NCI-H1105 treated with DMSO at 0.1 percent for 48 hours (cell line): Measurements from ENCODE around the gene LIPG.
"Not testable (repeated sequence)": the region's sequence is repeated elsewhere in the genome, so short reads cannot be mapped to it uniquely, and the experiment has no call there.

Experiments
- DNase-seq: peaks from one replicate; lab custom pipeline; 2025; lab: John Stamatoyannopoulos, UW

The LIPG gene

DNA sequence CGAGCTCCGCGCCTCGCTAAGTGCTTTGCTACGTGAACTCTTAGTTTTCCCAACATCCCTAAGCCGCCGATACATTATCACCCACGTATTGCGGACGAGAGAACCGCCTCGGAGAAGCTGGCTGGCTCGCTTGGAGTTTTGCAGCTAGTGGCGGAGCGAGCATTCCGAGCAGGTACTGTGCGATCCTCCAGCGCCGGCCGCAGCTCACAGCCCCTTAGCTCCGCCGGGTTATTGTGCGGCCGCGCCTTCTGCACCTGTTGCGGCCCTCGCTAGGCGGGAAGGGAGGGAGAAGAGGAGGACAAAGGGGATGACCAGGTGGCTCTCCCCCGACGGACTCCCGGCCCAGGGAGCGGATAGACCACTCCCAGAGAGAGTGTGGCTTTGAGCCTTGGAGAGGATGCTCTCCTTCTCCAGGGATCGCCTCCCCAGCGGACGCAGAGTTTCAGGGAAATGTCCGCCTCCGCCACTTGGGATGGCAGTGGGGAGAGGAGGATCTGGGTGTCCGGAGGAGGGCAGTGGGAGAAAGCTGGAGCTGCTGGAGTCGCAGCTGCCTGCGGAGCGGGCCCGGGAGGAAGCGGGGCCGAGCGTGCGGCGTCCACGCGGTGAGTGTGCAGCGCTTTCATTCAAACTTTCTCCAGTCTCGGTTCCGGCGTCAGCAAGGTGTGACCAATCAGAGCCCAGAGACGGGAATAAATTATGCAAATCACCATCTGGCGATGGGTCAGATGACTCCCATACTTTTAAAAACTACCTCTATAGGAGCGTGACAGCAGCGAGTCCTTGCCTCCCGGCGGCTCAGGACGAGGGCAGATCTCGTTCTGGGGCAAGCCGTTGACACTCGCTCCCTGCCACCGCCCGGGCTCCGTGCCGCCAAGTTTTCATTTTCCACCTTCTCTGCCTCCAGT, at the start of gene LIPG:
Gene LIPG, plus strand, starts transcription at position 769 of the 905 bp plus-strand sequence. CDS start 252 bp downstream, outside the sequence.
- peak; percentile 79 for DNase-seq

DNA sequence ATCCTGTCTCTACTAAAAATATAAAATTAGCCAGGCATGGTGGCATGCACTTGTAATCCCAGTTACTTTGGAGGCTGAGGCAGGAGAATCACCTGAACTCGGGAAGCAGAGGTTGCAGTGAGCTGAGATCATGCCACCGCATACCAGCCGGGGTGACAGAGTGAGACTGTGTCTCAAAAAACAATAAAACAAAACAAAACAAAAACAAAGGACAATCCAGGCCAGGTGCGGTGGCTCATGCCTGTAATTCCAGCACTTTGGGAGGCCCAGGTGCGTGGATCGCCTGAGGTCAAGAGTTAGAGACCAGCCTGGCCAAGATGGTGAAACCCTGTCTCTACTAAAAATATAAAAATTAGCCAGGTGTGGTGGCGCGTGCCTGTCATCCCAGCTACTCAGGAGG, 49.0 kb upstream of the LIPG start:
- DNase-seq = not testable (repeated sequence)

DNA sequence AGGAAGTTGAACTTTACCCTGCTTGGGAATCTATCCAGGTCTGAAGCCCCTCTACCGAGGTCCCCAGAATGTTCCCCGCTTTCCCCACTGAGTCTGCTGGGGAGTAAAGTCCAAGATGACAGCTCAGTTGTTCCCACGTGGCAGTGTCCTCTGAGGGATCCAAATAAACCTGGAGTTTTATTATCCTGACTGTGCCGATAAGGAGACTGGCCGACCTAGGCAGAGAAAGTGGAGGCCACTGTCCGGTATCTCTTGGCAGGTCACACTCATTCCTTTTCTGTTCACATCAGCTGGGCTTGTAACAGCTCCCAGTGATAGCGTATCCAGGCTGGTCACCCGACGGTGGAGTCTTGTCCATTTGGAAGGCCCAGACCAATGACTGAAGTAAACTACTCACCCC, 47.3 kb upstream of the LIPG start:
- DNase-seq = no peak

DNA sequence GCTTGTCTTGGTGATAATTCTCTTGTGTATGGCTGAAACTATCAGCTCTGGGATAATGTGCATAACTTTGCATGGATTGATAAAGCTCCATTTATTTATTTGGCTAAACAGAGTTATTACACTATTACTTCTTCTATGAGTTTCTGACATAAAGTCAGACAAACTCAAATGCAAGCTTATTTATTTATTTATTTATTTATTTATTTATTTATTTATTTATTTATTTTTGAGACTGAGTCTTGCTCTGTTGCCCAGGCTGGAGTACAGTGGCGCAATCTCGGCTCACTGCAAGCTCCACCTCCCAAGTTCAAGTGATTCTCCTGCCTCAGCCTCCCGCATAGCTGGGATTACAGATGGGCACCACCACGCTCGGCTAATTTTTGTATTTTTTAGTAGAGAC, 46.9 kb upstream of the LIPG start:
- not testable (repeated sequence) for DNase-seq

DNA sequence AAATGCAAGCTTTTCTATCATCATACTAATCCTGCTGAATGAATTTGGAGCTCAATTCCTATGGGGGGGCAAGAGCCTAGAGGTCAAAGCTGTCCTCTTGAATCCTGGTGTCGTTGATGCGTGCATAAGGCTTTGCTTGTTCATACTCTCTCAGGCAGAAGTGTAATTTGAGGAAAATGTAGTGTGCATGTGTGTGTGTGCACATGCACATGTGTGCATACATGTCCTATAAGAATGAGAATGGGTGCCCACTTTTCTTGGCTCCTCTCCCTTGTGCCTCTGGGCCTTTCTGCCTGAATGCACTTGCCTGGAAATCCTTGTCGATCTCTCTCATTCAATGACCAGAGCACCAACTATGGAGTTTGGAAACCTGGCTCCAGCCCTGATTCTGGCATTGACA, 46.3 kb upstream of the LIPG start:
- no peak for DNase-seq

DNA sequence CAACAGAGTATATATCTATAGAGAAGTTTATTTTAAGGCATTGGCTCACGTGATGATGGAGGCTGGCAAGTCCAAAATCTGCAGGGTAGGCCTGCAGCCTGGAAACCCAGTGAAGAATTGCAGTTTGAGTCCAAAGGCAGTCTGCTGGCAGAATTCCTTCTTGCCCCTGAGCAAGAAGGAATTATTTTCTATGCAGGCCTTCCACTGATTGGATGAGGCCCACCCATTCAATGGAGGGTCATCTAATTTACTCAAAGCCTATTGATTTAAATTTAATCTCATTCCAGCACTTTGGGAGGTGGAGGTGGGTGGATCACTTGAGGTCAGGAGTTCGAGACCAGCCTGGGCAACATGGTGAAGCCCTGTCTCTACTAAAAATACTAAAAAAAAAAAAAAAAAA, 44.4 kb upstream of the LIPG start:
- DNase-seq = no peak

DNA sequence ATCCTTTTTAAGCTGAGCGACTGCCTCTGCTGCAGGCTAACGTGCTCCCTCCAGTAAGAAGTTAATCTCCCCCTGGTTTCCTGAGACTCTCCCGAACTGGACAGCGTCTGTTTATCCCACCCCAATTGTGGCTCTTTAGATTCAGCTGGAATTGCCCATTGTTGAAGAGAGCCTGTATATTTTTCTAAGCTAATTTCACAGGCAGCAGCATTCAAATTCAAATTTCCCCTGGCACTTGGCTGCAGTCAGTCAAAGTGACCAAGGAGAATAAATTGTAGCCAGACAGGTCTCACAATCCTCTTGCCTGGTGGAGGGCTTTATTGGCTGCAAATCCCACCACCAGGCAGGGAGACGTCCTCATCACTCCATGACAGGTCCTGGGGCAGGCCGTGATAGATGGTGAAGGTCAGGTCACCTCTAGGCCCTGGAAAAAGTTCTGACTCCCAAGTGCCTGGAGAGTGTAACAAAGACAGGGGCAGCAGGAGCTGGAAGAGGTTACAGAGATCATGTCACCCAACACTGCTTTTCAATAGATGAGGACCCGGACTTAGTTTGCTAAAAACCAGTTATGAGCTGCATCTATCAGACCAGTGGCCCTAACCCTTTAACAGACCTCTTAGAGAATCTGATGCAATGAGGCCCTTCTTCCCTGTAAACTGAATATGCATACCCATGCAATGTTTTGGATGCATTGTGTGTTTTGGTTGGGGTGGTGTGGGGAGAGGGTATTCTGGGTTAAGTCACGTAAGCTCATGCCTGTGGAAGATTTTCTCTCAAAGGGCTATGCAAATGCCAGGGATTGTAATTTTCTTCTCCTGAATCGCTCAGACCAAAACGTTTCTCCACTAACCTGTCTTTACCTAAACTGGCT, 42.5 kb upstream of the LIPG start:
- DNase-seq = no peak

DNA sequence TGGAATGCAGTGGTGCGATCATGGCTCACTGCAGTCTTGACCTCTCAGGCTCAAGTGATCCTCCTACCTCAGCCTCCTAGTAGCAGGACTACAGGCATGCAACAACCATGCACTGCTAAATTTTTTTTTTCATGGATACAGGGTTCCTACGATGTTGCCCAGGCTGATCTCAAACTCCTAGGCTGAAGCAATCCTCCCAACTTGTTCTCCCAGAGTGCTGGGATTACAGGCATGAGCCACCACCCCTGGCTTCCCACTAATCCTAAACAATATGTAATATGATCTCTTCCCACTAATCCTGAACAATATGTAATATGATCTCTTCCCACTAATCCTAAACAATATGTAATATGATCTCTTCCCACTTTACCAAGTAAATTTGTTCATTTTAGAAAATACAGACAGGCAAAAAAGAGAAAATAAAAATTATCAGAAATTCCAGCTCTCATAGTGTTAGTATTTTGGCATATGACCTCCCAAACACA, 41.2 kb upstream of the LIPG start:
- peak; percentile 70 for DNase-seq

DNA sequence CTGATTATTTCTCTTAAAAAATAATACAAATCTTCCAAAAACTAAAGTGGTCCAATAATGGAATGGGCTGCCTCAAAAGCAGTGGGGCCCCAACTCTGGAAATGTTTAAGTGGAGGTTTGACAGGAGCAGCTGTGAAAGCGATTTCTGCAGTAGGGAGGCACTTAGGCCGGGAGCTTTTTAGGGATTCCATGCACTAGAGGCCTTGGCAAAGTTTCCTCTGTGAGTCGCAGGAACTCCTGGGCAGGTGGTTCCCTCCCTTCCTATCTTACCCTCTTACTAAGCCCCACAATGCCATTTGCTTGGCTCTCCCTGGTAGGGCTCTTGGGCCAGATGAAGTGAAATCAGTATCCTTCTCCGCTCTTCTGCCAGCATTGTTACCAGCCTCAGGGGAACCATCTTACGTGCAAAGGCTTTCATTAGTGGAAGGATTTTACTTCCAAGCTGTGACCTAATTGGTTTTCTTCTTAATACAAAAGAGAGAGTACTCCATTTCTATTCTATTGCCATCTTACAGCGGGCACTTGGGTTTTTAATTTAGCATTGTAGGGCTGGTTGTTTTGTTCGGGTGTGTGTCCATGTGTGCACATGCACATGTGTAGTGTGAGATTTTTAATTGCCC, 40.5 kb upstream of the LIPG start:
- peak; percentile 76 for DNase-seq

DNA sequence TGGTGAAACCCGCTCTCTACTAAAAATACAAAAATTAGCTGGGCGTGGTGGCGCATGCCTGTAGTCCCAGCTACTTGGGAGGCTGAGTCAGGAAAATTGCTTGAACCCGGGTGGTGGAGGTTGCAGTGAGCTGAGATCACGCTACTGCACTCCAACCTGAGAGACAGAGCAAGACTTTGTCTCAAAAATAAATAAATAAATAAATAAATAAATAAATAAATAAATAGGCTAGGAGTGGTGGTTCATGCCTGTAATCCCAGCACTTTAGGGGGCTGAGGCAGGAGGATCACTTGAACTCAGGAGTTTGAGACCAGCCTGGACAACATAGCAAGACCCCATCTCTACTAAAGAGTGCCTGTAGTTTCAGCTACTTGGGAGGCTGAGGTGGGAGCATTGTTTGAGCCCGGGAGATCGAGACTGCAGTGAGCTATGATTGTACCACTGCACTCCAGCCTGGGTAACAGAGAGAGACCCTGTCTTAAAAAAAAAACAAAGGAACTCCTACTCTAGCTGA, 38.2 kb upstream of the LIPG start:
- DNase-seq = not testable (repeated sequence)

DNA sequence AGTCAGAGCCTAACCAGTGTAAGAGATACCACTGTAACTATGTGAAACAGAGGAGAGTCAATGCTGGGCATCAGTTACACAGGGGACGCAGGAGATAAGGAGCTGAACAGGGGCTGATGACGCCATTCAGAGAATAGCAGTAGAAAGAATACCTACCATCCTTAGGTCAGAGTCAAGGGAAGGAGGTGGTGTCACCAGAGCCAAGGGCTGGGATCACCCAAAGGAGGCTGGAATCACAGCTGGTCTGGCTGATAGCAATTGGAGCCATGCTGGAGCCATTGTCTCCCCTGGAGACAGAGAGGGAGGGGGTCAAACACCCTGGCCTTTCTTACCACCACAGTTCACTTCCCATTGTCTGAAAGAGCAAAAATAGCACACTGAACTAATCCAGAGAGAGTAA, 37.5 kb upstream of the LIPG start:
- no peak for DNase-seq

DNA sequence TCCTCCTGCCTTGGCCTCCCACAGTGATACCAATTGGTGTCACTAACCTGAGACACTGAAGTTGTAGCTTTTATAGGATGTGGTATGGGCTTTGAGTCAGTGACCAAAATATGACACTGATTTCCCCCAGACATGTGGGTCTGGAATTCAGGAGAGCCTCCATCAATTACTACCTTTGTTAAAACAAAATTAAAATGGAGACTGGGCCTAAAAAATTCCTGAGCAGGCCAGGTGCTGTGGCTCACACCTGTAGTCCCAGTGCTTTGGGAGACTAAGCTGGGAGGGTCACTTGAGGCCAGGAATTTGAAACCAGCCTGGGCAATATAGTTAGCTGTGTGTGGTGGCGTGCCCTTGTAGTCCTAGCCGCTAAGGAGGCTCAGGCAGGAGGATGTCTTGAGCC, 36.9 kb upstream of the LIPG start:
- DNase-seq = no peak

DNA sequence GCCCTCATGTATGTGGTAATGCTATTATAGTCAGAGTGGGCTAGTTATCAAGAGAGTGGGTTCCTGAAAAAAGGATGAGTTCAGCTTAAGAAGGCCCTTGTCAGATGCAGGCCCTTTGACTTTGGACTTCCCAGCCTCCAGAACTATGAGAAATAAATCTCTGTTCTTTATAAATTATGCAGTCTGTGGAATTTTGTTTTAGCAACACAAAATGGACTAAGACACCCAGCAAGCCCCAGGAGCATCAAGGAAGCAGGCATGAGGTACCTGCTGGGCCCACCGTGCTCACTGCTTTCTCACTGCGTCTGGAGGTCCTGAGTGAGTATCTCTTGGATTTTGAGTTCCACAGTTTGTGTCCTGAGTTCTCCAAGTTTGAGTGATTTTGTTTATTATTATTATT, 35.9 kb upstream of the LIPG start:
- no peak for DNase-seq

DNA sequence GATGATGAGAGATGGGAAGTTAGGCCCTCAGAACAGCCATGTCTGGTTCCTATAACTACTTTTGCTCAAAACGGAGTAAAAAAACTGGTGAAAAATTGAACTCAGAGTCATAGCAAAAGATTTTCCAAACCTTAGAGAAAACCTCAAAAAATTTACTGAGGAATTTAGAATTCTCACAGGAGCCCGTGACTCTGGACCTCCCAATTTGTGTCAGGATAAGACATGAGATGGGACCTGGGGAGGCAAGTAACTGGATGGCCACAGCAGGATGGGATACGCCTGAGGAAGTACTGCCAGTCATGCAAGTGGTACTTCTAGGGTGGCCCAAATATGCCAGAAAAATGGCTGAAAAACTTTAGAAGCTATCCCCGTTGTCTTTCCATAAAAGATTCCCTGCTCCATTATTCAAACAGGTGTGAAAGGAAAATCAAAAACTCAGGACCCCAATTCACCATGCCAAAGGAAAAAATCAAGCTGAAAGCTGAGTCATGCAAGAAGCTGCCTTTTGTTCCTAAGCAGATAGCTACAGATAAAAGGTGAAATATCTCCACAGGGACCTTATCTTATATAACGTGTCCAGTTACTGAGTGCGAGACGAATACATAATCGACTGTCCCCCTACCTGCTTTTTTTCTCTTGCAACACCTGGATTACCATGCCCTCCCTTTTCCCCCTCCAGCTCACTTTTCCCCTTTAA, 34.1 kb upstream of the LIPG start:
- no peak for DNase-seq

DNA sequence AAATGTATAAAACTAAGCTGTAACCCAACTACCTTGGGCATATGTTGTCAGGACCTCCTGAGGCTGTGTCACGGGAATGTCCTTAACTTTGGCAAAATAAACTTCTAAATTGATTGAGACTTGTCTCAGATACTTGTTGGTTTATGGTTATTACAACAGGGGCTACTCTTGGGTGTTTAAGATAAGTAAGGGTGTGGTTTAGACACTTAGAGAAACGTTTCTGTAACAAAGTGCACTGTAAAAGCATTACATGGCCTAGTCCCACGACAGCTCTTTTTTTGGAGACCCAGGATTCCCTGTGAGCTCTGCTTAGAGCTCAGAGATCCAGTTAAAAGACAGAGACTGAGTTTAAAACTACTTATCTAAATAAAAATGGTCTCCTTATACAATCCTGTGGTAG, 32.3 kb upstream of the LIPG start:
- DNase-seq = no peak

DNA sequence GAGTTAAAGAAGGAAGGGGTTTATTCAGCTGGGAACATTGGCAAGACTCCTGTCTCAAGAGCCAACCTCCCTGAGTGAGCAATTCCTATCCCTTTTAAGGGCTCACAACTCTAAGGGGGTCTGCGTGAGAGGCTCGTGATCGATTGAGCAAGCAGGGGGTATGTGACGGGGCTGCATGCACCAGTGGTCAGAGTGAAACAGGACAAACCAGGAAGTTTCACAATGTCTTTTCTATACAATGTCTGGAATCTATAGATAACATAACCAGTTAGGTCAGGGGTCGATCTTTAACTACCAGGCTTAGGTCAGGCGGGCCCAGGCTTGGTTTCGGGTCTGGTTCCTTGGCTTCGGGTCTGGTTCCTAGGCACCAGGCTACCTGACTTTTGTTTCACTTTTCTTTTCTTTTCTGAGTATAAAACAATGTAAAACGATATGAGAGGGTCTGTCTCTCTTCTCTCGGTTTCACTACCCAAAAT, 30.1 kb upstream of the LIPG start:
- DNase-seq = no peak

DNA sequence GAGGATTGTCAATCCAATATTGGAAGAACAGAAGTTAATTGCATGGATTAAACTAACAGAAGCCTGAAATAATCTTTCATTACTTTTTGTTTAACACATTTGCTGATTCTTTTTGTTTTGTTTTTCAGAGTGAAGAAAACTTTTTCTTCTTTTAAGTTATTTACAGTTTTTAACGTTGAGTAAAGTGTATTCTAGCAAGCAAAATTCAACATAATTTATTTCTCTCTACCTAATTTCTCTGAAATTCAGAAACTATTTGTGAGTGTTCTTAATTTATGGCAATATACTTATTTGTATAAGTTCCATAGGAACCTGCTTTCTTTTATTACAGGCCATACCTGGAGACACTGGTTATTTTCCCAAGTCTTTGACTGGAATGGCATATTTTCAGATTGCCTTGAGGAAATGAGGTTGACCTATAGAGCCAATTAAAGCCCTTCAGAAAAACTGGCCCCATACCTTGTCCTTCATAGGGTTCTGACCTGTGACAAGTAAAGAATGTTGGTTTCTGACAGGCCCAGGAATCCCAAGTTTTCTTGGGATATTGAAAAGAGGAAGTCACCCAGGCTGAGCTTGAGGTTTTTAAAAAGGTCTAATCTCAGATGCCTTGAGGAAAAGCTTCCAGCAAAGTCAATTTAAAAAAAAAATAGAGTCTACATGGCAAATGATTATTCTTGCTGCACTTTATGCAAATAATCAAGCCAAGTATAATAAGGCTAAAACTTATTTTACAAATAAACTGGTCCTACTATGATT, 26.8 kb upstream of the LIPG start:
- no peak for DNase-seq

DNA sequence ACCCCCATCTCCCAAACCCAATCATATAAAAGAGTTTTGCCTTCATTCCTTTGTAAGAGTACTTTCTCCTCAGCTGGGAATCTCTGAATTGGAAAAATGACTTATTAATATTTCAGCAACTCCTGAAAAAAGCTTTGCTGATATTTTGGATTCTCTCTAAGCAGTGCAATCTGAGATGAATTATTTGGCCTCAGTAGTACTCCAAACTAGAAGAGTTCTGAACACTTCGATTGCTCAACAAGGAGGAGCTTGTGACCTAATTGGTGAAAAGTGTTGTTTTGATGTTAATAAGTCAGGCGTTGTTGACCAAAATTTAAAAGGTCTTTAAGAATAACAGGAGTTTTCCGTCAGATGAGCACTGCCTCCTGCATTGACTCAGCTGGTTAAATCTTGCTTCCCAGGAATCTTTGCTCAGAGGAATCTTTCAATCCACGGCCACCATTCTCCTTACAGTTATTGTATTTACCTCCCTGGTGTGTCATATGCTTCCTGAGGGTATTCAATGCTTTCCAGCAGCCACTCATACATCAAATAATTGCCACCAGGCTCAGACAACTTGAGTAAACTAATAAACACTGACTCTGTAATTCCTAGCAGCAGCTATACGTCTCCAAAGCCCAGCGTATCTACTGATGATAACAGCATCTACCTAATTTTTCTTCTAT, 24.5 kb upstream of the LIPG start:
- DNase-seq = no peak

DNA sequence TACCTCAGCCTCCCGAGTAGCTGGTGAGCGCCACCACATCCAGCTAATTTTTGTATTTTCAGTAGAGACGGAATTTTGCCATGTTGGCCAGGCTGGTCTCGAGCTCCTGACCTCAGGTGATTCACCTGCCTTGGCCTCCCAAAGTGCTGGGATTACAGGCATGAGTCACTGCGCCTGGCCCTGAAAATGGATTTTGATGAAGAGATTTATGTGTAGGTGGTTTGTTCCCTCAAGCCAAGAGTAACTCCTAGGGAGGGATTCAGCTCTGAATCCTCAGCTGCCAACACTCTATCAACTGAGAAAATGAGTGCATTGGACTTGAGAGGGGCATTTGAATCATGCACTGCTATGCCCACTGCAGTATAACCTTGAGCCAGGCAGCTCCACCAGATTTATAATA, 17.5 kb upstream of the LIPG start:
- DNase-seq = no peak

DNA sequence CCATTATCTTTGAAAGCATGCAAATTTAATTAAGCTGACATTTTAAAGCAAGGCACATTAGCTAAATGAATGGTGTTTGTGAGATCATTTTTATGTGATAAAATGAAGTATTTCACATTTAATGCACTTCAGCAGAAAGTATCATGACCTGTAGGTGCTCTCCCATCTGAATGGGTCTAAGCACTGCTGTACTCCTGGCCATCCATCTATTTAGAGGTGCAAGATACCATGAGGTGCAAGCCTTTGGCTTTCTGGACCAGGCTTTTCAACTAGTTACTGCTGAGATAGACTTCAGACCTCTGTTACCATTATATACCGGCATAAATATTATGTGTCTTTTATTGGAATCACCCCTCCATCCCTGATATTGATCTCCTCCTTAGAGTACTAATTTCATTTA, 15.6 kb upstream of the LIPG start:
- DNase-seq = no peak
